Right renal pelvis (tissue), 4 donors: ENCODE results near the gene PVALEF. TPM values are rescaled to one million over a fixed set of nuclear protein-coding genes. Genes with fewer than 3 reads are reported as not detected.
"Not testable (repeated sequence)": the region's sequence is repeated elsewhere in the genome, so short reads cannot be mapped to it uniquely, and the experiment has no call there.

ENCODE experiments used
- DNase-seq, 4 donors: peaks; one replicate each; pipeline ENCODE4 v3.0.0-alpha.2; 2013; ENCODE audit warnings: low read depth in 4 of 4, low spot score in 3 of 4, missing footprints in 1 of 4
- polyA plus RNA-seq, 4 donors: library from polyadenylated mRNA; unstranded; fragments of 120-200 nt; gene quantifications; one replicate each; pipeline ENCODE4 v1.2.1, GENCODE V29; 2013; ENCODE audit not compliant: insufficient read length in 4 of 4

The PVALEF gene
- polyA plus RNA-seq, 4 donors = 0.13 to 0.39 (median 0.23) TPM; not detected in 1

GRCh38 chr17:81143200-81143527, 22.1 kb upstream of the PVALEF start:
- no peak for DNase-seq

GRCh38 chr17:81143717-81144422, 21.4 kb upstream of the PVALEF start:
- no peak for DNase-seq

GRCh38 chr17:81144423-81144781, 20.9 kb upstream of the PVALEF start:
- no peak for DNase-seq

GRCh38 chr17:81146208-81146607, 19.1 kb upstream of the PVALEF start:
- not testable (repeated sequence) for DNase-seq

- DNase-seq = no peak
Measured at GRCh38 chr17:81147701-81148100, 17.6 kb upstream of the PVALEF start.

- DNase-seq = no peak
Measured at GRCh38 chr17:81148571-81148970, 16.7 kb upstream of the PVALEF start.

GRCh38 chr17:81148986-81149533, 16.2 kb upstream of the PVALEF start:
- DNase-seq = no peak

GRCh38 chr17:81150377-81151077, 14.8 kb upstream of the PVALEF start:
- no peak for DNase-seq

GRCh38 chr17:81151278-81151677, 14.0 kb upstream of the PVALEF start:
- DNase-seq = no peak

GRCh38 chr17:81152288-81152828, 12.9 kb upstream of the PVALEF start:
- DNase-seq = no peak

- DNase-seq = no peak
Measured at GRCh38 chr17:81153340-81153803, 11.9 kb upstream of the PVALEF start.

GRCh38 chr17:81154016-81154415, 11.3 kb upstream of the PVALEF start:
- DNase-seq = not testable (repeated sequence)

- no peak for DNase-seq
Measured at GRCh38 chr17:81154961-81155360, 10.3 kb upstream of the PVALEF start.

- no peak for DNase-seq
Measured at GRCh38 chr17:81156866-81157805, 8.2 kb upstream of the PVALEF start.

- no peak for DNase-seq
Measured at GRCh38 chr17:81157848-81158687, 7.2 kb upstream of the PVALEF start.

GRCh38 chr17:81158688-81159590, 6.4 kb upstream of the PVALEF start:
- no peak for DNase-seq

- DNase-seq = no peak
Measured at GRCh38 chr17:81159611-81160265, 5.6 kb upstream of the PVALEF start.

- DNase-seq = no peak
Measured at GRCh38 chr17:81160306-81160705, 5.0 kb upstream of the PVALEF start.
